Mammary microvascular endothelial cell (primary cell): ENCODE data around the gene NOP56. TPM values are rescaled to one million over a fixed set of nuclear protein-coding genes. Genes with fewer than 3 reads are reported as not detected.

Source experiments
- total RNA-seq: library from RNA; depleted of rRNA; stranded (reverse); fragments of >200 nt; gene quantifications from 2 replicates; pipeline ENCODE4 v1.2.3, GENCODE V29; 2015

The NOP56 gene
- total RNA-seq = 125 and 140 TPM in 2 replicates

GRCh38 chr20:2651772-2652723, at the start of gene NOP56:
Gene NOP56, plus strand, starts transcription at chr20:2652632. Its CDS starts 29 bp downstream, at chr20:2652661.

GRCh38 chr20:2663887-2664719, 11.7 kb downstream of the NOP56 start, which contains the start of gene IDH3B:
Gene IDH3B, minus strand, starts transcription at chr20:2664216. Its CDS starts 28 bp downstream, at chr20:2664188.

GRCh38 chr20:2692036-2692885, 39.8 kb downstream of the NOP56 start, which contains the start of gene EBF4:
Gene EBF4, plus strand, starts transcription at chr20:2692780. Its CDS starts 866 bp downstream, at chr20:2693646.

Other genes starting within 250 kb of the NOP56 start
- 745 and 757 TPM in 2 replicates for gene SNRPB, start 181.8 kb upstream of the NOP56 start, total RNA-seq
- 5.7 and 6.1 TPM in 2 replicates for gene ZNF343, start 143.7 kb upstream of the NOP56 start, total RNA-seq
- not detected in 2 replicates for gene TMC2, start 116.1 kb upstream of the NOP56 start, total RNA-seq
- gene IDH3B, start 11.6 kb downstream of the NOP56 start, total RNA-seq = 109 and 114 TPM in 2 replicates
- 0.20 TPM in 1 of 2 replicates, not detected in the other for gene EBF4, start 40.1 kb downstream of the NOP56 start, total RNA-seq
- 0.20 TPM in 1 of 2 replicates, not detected in the other for gene CPXM1, start 148.0 kb downstream of the NOP56 start, total RNA-seq
- gene C20orf141, start 162.4 kb downstream of the NOP56 start, total RNA-seq = not detected in 2 replicates
- gene TMEM239, start 163.7 kb downstream of the NOP56 start, total RNA-seq = not detected in 2 replicates
- gene PCED1A, start 188.0 kb downstream of the NOP56 start, total RNA-seq = 11.4 and 12.9 TPM in 2 replicates
- gene VPS16, start 188.1 kb downstream of the NOP56 start, total RNA-seq = 28.9 and 33.0 TPM in 2 replicates
- gene PTPRA, start 220.8 kb downstream of the NOP56 start, total RNA-seq = 38.1 and 44.7 TPM in 2 replicates